ENCODE measurements around the gene CALU.

The CALU gene

GRCh38 chr7:128785738-128786137 lies 46.6 kb downstream of the CALU start:
- DNase-seq (ENCODE audit: low read depth in 3 of 3, low spot score in 1 of 3) = no peak

GRCh38 chr7:128788446-128789412 lies 49.6 kb downstream of the CALU start:
- no peak for DNase-seq (ENCODE audit: low read depth in 3 of 3, low spot score in 1 of 3)

GRCh38 chr7:128790315-128791041 lies 51.3 kb downstream of the CALU start:
- DNase-seq (ENCODE audit: low read depth in 3 of 3, low spot score in 1 of 3) = no peak

DNA sequence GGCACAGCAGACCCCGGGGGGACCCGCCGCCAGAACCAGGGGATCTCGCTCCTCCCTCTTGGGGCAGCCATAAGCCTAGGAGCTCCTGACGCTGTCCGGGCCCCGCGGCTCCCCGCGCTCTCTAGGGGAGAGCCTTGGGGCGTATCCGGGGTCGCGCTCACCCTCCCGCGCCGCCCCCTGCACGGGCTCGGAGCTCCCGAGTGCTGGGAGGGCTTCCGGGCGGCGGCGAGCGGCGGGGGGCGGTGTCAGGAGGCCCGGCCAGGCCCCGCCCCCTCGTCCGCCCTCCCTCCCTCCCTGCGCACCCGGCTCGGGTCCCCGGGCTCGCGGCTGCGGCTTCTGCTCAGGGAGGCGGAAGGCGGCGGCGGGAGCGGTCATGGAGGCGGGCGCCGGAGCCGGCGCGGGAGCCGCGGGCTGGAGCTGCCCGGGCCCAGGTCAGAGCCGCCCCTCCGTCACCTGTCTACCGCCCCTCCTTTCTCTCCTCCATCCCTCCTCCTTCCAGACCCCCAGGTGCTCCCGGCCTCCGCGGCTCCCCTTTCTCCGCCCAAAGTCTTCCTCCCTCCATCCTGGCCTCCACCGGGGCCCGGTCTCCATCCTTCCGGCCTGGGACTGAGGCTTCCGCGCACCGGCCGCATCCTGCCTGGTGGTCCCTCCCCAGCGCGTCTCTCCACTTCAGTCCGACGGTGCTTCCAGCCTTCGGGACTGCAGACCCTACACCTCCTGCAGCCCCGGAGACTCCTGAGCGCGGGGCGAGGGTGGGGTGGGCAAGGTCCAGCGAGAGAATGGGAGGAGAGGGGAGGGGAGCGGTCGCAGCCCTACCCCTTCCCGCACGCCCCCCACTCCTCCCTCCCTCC lies 52.2 kb downstream of the CALU start, which contains the start of gene CCDC136:
Gene CCDC136 (plus strand): TSS at position 848 of the 851 bp plus-strand sequence. CDS start 444 bp downstream, outside the sequence.
- peak; percentile 27 to 66 (median 60) for DNase-seq (ENCODE audit: low read depth in 3 of 3, low spot score in 1 of 3)

- no peak for DNase-seq (ENCODE audit: low read depth in 3 of 3, low spot score in 1 of 3)
Observed at GRCh38 chr7:128791972-128792327, 52.8 kb downstream of the CALU start.

- DNase-seq (ENCODE audit: low read depth in 3 of 3, low spot score in 1 of 3) = no peak
Observed at GRCh38 chr7:128792471-128793180, 53.5 kb downstream of the CALU start.

GRCh38 chr7:128793181-128793547 lies 54.0 kb downstream of the CALU start:
- no peak for DNase-seq (ENCODE audit: low read depth in 3 of 3, low spot score in 1 of 3)

DNA sequence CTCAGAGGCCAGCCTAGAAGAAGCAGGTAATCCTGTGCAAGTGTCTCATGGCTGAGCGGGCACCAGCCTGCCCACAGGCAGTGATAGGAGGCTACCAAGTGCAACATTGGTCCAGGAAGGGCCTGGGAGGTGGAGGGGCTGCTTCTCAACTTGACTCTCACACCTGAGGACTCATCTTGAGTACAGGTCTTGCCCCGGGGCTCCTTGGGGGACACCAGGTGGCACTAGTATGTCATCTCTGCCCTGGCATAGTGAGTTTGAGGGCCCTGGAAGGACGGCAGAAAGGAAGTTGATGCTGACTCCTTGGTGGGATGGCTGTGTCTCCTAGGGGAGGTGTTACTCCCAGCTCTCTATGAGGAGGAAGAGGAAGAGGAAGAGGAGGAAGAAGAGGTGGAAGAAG lies 54.9 kb downstream of the CALU start:
- DNase-seq (ENCODE audit: low read depth in 3 of 3, low spot score in 1 of 3) = no peak

GRCh38 chr7:128794436-128794835 lies 55.3 kb downstream of the CALU start:
- no peak for DNase-seq (ENCODE audit: low read depth in 3 of 3, low spot score in 1 of 3)

DNA sequence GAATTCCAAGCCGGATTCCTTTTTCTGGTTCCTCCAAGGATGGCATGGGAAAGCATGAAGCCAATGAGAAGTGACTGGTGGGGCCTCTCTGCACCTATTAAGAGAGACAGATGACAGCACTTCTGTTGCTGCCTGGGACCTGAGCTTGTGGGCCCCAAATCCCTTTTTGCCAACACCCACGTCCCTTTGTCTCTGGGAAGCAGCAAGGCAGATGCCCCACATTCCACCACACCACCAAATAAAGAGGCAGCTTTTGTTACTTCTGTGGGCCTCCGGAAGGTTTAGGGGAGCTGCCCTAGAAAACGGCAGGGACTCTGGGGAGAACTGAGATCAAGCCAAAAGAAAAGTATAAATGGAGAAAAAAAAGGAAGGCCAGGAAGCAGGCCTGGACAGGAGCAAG lies 56.0 kb downstream of the CALU start:
- DNase-seq (ENCODE audit: low read depth in 3 of 3, low spot score in 1 of 3) = no peak

DNA sequence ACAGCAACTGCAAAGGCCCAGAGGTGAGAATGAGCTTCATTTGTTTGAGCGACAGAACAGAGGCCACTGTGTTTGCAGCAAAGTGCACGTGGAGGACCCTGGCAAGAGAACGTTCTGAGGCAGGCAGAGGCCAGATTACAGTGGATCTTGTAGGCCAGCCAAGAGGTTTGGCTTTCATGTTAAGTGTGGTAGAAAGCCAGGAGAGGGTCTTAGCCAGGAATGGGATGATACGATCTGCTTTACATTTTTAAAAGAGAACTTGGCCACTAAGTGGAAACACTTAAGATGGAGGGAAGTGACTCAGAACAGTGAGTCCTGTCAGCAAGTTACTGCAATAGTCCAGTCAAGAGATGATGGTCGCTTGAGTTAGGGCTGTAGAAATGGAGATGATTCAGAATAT lies 57.2 kb downstream of the CALU start:
- no peak for DNase-seq (ENCODE audit: low read depth in 3 of 3, low spot score in 1 of 3)

GRCh38 chr7:128799451-128799850 lies 60.3 kb downstream of the CALU start:
- no peak for DNase-seq (ENCODE audit: low read depth in 3 of 3, low spot score in 1 of 3)

- DNase-seq (ENCODE audit: low read depth in 3 of 3, low spot score in 1 of 3) = no peak
Observed at GRCh38 chr7:128800567-128800966, 61.4 kb downstream of the CALU start.

DNA sequence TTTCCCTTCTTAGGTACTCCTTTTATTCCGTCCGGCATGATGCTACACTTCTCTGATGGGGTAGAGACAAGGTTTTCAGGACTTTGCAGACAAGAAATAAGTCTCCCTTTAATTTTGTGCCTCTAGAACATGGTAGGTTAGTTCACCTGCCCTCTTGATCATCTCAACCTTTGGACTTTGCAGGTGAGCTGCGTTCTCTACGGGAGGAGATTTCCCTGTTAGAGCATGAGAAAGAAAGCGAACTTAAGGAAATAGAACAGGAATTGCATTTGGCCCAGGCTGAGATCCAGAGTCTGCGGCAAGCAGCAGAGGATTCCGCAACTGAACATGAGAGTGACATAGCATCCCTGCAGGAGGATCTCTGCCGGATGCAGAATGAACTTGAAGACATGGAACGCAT lies 61.8 kb downstream of the CALU start:
- DNase-seq (ENCODE audit: low read depth in 3 of 3, low spot score in 1 of 3) = no peak

DNA sequence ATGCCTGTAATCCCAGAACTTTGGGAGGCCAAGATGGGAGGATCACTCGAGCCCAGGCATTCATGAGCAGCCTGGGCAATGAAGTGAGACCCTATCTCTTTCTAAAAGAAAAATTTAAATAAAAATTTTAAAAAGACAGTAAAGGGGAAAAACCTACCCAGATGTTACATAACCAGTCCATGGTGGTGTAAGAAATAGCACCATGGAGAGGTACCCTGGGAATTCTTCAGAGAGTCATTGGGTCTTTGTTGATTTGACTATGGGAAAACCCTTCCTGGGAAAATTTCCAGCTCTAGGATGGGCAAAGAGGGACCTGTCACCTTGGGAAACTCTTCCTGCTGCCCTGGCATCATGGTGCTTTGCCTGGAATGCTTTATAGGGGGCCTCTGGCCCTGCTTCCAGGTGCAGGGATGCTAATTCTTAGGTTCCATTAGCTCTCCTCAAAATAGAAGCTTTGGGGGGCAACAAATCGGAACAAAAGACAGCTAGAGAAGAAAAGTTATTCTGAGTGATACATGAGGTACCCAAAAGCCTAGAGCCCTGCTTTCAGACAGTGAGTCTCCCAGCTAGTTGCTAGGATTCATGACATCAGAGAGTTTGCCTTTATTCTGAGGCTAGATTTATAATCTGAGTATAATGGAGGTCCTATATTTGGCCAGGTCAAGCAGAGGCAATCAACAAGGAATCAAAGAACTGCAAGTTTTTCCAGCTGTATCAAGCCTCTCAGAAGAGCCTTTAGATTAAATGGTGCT lies 62.7 kb downstream of the CALU start:
- no peak for DNase-seq (ENCODE audit: low read depth in 3 of 3, low spot score in 1 of 3)

DNA sequence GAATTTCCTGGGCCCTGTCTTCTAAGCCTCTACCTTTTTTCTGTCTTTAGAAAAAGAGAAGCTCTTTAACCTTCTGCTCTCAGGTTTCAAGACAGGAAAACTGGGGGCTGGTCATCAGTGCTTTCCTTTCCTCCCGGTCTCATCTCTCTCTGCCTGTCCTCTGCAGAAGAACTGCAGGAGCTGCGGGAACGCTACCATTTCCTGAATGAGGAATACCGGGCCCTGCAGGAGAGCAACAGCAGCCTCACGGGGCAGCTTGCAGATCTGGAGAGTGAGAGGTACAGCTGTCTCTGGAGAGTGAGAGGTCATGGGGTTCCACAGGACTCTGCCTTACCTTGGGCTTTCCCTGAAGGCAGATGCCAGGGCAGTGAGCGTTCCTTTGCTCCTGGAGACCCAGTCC lies 65.3 kb downstream of the CALU start:
- DNase-seq (ENCODE audit: low read depth in 3 of 3, low spot score in 1 of 3) = no peak

DNA sequence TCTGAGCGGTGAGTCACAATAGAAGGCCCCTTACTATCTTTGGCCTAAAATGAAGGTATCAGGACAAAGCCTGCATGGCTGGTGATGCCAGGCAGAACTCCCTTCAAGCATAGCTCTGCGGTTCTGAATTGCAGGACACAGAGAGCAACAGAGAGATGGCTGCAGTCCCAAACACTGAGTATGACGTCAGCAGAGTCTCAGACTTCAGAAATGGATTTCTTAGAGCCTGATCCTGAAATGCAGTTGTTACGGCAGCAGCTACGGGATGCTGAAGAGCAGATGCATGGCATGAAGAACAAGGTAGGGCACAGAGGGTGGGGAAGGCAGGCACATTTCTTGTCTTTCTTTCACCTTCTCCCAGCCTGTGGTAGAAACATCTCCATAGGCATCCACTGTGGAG lies 66.1 kb downstream of the CALU start:
- no peak for DNase-seq (ENCODE audit: low read depth in 3 of 3, low spot score in 1 of 3)

DNA sequence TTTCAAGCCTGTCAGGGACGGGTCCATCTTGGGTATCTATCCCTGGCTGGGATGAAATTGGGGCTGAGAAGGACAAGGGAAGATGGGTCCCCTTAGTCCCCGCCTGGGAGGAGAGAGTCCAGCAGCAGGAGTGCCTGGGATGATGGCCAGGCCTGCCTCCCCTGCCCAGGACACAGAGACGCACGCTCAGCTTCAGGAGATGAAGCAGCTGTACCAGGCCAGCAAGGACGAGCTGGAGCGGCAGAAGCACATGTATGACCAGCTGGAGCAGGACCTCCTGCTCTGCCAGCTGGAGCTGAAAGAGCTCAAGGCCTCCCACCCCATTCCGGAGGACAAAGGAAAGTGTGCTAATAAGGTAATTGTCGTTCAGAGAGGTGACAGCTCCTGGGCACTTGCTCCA lies 68.0 kb downstream of the CALU start:
- no peak for DNase-seq (ENCODE audit: low read depth in 3 of 3, low spot score in 1 of 3)

- no peak for DNase-seq (ENCODE audit: low read depth in 3 of 3, low spot score in 1 of 3)
Observed at GRCh38 chr7:128809363-128809762, 70.2 kb downstream of the CALU start.

- no peak for DNase-seq (ENCODE audit: low read depth in 3 of 3, low spot score in 1 of 3)
Observed at GRCh38 chr7:128810473-128810872, 71.3 kb downstream of the CALU start.

Data from stimulated activated CD4-positive, alpha-beta T cell treated with anti-CD3 and anti-CD28 coated beads, TNF-alpha, amount 100 ng/mL, for 1 hour (primary cell).